HG03520 (cell line): Measurements from ENCODE around the gene SDK1.
"Not testable (repeated sequence)": the region's sequence is repeated elsewhere in the genome, so short reads cannot be mapped to it uniquely, and the experiment has no call there.

Experiments
- ATAC-seq: cut with Tn5 transposase; IDR thresholded peaks from one replicate; pipeline ENCODE4 v1.9.1; 2021; ENCODE audit warnings: mild to moderate bottlenecking, moderate library complexity; ENCODE audit not compliant: unreplicated experiment

The SDK1 gene

DNA sequence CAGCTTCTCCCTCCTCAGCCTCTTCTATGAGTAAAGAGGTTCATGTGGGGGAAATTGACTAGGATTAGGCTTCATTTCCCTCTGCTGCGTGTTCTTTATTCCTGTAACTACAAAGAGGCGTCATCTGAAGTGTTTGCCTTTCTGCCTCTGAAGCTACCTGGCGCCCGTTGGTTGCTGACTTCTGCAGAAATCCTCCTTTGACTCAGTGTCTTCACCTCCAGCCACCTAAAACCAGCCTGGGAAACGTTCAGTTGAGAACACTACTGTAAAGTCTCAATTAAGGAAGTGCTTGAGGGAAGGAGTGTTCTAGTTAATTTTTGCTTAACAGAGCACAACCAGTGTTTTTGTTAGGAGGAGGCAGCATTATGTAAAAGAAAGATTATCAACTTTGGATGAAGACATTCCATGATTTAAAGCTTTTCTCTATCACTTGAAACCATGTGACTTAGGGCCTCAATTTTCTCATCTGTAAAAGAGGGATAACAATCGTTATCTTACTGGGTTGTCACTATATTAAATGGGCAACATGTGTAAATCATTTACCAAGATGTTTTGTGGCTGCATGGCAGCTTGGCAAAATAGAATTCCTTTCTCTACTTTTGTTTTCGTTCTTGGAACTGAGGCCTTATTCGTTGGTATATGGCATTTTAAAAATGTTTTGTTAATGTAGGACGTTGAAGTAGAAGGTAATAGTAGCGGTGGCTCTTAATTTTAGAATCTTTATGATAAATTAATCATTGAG lies 642.9 kb downstream of the SDK1 start:
- no peak for ATAC-seq

DNA sequence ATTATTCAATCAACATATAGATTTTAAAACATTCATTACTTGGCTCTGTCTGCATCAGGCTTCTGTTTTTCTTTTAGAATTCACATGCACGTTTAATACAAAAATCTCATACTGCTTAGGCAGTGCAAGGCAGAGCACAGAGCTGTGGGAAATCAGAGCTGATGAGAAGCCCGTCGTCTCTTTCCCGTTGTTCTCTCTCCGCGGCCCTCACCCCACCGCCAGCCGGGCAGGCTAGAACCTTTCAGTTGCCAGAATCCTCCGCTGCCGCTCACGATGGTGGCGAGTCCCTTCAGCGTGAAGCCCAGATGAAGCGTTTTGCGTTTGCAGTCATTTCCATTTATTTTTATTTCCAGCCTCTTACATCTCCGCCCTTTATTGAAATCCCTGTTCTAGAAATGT lies 648.2 kb downstream of the SDK1 start:
- no peak for ATAC-seq

DNA sequence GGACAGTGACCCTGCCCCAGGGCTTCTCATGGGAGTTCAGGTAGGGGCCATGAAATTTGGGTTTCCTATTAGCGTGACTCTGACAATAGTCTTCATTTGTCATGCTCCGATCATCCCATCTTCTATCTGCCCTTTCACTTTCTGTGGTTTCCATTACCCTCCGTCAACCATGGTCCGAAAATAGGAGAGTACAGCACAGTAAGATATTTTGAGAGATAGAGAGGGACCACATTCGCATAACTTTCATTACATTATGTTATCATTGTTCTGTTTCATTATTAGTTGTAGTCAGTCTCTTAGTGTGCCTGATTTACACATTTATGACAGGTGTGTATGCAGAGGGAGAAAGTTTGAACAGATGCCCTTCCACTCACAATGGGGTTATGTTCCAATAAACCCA lies 649.2 kb downstream of the SDK1 start:
- peak; percentile 53 for ATAC-seq

DNA sequence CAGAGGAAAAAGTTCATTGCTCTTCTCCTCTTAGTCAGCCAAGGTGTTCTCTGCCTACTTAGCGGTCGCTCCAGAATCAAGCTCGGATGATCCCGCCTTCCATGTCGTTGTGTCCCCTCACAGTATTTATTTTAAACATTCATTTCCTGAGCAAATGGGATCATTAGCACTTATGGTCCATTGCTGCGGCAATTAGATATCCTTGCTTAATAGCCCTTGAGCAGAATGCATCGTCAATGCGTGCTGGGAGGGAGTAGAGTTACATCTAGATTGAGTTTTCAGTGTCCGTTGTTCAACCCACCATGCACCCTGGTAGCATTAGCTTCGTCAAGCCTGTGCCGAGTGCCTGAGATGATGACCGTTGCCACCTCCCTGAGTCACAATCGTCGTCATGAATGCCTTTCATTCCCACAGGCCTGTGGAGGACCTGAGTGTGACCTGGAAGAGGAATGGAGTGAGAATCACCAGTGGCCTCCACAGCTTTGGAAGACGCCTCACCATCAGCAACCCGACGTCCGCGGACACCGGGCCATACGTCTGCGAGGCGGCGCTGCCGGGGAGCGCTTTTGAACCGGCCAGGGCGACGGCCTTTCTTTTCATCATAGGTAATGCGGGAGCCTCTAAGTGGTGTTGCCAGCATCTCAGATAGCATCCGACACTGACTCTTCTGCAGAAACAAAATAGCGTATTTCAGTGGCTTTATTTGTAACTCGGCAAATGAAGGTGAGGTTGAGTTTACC lies 650.4 kb downstream of the SDK1 start:
- ATAC-seq: no peak

DNA sequence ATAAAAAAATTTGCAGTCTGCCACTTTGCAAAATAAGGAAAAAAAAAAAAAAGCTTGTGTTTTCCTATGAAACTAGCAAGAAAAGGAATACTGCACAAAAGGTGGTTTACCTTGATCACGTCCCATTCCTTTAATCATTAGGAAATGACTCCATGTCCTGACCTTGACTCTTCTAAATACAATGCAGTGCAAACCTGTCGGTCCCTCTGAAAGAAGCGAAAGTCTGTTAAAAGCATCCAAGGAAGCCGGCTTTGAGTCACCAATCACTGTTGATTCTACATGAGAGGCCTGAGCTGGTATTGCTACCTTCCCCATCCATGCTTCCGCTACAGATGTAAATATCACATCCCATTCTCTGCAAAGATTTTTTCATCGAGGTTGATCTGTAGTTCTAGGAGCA lies 652.1 kb downstream of the SDK1 start:
- no peak for ATAC-seq

DNA sequence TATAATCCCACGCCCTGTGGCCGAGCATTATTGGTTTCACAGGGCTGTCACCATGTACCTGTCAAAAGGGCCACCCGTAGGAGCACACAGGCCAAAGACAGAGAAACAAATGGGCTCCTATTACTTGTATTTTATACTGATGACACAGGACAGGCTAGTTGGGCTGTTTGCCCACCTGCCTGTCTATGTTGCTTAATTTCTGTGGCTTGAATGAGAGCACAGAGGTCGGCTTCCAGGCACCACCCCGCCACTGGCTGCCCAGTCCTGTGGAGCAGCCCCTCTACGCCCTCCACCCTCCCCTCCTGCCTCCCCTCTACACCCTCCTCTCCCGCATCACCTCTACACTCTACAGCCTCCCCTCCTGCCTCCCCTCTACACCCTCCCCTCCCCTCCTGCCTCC lies 652.9 kb downstream of the SDK1 start:
- no peak for ATAC-seq

DNA sequence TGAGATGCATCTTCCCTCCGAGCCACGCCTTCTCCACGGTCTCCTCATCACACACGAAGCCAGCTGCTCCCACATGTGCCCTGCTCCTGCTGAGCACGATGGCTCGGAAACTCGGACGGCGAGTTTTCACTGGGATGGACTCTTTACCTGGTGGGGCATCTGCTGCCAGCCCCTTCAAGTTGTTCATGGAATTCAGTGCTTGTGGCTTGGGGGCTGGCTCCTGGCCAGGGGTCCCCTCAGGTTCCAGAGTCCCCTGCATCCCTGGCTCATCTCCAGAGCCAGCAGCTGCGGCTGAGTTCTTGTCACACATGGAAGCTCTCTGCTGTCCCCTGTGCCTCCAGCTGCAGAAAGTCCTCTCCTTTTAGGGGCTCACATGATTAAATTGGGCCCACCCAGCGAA lies 654.0 kb downstream of the SDK1 start:
- no peak for ATAC-seq

DNA sequence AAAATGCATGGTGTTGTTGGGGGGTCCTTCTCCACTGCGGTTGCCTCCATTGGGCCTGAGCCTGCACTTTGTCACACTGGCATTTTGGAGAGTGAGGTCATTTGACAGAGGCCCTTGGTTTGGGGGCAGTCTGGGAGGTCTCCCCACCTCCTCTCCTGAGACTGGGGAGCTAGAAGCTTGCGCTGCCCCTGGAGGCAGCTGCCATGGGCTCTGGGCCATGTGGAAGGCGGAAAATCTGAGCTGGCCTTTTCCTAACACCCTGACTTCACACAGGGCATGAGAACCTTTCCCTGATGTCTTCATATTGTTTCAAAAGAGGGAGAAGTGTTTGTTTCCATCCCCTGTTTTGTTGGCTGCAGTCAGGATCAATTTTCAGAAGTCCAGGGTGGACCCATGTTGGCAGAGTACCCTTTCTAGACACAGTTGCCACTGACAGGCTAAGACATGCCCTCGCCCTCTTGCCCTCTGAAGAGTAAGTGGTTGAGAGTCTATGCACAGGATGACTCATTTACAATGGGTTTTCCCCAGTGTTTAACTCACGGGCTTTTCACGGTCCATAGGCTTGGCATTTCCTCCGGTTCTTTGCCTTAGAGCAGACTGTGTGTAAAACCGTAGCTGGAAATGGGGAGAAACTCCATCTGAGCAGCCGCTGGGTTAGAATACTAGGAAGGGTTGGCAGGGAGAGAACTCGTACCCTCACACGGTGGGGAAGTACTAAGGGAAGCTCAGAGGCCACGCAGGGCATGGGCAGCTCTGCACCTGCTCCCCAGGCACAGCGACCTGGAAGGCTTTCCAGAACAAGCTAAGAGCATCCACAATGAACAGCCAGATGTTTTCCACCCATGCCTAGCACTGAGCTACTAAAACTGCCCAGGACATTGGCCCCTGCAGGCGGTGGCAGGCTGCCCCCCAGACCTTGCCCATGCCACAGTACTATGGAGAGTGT lies 655.0 kb downstream of the SDK1 start:
- ATAC-seq: peak; percentile 65

DNA sequence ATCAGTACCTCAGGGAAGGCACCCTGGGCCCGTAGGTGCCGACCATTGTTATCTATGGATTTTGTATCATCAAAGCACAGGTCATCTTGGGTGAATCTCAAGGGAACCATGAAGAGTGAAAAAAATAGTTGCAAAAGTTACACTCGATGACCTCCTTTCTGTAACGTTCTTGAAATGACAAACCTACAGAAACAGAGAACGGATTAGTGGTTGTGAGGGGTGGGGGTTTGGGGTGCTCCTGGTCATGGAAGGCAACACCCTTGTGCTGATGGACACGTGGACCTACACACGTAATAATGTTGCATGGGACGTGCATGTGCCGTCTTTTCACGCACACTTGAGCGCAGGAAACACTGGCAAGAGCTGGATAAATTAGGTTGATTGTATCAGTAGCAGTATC lies 655.9 kb downstream of the SDK1 start:
- ATAC-seq: peak; percentile 39

DNA sequence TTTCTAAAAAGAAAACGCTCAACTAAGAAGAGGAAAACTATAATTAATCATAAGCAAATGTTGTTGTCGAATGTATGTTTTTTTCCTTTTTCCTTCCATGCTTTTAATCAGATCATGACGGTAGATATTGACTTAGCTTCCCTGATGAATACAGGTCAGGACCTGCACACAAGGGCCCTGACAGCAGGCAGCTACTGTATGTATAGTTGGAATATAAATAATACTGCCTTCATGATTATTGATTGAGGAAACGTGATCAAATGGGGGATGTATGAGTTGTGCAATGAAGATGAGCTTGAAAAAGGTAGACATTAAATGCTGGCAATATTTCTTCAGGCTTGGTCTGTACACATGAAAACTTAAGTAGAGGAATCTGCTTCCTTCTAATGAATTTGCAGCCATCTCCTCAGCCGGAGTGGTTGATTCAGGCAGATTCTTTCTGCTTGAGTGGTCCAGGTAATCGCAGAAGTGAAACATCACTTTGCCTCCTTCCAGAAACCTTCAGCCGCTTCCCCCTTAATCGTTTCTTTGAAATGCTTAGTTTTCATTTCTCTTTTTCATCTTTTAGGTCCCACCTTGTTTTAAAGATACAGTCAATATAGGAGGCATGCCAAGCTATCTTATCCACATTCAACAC lies 656.5 kb downstream of the SDK1 start:
- ATAC-seq: no peak

DNA sequence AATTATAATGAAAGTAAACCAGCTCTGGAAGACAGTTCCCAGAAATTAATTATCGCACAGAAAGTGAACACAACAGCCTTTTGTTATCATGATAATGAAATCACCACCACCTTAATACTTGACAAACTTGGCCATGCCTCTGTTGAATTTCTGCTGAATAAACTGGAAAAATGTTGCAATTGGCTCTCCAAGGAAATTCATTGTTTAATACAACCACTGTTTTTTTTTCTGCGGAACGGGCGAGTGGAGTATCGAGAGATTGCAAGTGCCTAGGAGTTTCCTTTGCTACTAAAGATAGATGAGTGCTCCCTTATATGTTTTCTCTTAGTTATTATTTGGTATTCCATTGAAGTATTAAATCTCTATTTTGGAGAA lies 657.0 kb downstream of the SDK1 start:
- no peak for ATAC-seq

DNA sequence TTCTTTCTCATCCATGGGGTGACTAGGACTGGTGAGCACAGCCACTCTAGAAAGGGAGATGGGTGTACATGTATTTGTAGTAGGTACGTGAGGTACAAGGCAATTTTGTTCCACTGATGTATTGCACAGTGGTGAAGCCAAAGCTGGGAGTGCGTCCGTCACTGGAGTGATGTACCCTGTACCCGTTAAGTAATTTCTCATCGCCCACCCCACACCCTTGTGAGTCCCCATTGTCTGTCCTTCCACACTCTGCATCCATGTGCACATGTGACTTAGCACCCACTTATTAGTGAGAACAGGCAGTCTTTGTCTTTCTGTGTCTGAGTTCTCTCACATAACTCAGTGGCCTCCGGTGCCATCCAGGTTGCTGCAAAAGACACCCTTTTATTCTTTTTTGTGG lies 658.3 kb downstream of the SDK1 start:
- ATAC-seq: no peak

DNA sequence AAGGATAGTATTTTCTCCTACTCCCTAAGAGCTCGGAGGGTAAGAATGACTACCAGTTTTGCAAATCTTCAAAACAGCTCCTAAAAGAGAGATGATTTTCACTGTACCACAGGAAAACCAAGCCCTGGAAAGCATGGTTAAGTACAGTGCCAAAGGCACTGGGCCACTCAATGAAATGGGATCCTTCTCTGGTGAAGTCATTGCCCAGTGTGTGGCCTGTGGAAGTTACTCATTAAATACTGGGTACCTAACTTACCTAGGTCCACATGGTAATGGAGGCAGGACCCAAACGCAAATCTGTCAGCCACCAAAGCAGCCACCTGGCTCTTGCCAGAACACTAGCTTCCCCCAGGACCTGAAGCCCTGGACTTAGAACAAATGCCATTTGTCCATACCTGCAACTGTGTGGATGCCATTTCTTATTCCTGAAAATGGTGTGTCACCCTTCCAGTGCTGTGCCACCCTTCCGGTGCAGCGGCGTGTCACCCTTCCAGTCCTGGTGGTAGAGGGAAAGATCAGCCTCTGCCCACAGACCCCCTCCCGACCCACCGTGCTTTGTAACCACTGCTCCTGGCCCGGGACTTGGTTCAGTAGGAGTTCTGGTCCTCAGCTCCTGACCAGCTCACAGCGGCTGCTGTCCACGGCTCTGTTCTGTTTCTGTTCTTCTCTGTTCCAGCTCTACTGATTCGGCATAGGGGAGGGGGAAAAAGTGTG lies 659.2 kb downstream of the SDK1 start:
- no peak for ATAC-seq

DNA sequence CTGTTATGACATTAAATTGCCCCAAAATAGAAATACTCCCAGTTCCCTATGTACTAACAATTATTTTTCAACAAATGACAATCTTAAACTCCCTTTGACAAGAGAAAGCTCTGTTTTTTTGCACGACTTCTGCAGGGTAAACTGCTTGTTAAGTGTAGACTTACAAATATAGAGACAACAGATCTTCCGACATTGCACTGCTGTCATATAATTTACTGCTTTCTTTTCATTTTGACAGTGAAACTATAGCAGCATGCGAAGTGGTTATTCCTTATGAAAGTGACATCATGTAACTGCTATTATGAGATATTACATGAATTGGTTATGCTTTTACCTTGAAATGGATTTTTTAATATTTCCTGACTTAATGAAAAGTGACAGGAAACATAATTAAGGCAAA lies 659.9 kb downstream of the SDK1 start:
- no peak for ATAC-seq

DNA sequence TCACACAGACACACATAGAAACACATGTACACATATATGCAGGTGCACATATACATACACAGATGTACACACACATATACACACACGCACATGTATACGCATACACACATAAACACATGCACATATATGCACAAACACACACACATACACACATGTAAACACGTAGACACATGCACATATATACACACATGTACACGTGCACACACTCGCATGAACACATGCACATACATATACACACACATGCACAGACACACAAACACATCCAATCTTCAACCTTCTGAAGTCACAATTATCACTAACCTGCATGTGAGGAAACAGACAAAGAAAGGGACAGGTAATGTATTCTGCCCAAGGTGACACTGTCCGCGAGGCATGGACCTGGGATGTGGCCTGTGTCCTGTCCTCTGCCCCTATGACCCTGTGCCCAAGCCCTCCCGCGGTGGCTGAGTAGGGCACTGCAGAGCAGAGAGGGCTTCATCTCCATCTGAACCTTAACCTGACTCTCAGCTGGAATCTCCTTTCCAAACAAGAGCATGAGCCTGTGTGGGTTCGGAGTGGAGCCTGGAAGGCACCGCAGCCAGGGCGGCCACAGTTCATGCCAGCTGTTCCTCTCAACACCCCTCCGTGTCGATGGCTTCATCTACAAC lies 660.9 kb downstream of the SDK1 start:
- ATAC-seq: no peak

DNA sequence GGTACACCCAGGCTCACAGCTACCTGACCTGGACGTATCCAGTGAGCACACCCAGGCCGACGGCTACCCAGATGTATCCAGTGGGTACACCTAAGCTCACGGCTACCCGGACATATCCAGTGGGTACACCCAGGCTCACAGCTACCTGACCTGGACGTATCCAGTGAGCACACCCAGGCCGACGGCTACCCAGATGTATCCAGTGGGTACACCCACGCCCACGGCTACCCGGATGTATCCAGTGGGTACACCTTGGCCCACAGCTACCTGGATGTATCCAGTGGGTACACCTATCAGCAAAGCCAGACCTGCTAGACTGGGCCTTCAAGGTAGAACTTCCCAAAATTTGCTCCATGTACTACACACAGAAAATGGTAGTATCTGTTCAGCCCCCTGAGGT lies 662.7 kb downstream of the SDK1 start:
- not testable (repeated sequence) for ATAC-seq

DNA sequence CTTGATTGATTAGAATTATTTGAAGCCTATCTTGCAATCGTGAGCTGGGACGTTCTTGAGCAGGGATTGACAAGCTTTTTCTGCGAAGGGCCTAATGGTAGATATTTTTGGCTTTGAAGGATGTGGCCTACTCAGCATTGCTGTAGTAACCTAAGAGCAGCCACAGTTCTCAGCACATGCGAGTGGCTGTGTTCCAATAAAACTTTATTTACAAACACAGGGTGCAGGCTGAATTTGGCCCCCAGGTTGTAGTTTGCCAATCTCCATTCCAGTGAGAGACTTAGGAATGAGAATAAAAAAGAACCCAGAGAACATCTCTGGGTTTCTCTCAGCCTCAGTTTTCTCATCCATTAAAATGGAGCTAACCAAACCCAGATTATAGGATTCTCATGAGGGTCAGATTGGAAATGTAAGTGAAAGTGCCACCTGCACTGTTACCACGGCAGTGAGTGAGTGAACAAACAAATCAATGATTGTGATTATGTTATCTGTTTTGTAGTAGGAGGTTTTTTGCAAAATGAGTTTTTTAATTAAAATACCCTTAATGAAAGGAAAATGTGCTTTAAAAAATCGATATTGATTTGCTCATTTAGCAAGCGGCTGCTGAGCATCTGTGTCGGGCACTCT lies 664.0 kb downstream of the SDK1 start:
- ATAC-seq: no peak

DNA sequence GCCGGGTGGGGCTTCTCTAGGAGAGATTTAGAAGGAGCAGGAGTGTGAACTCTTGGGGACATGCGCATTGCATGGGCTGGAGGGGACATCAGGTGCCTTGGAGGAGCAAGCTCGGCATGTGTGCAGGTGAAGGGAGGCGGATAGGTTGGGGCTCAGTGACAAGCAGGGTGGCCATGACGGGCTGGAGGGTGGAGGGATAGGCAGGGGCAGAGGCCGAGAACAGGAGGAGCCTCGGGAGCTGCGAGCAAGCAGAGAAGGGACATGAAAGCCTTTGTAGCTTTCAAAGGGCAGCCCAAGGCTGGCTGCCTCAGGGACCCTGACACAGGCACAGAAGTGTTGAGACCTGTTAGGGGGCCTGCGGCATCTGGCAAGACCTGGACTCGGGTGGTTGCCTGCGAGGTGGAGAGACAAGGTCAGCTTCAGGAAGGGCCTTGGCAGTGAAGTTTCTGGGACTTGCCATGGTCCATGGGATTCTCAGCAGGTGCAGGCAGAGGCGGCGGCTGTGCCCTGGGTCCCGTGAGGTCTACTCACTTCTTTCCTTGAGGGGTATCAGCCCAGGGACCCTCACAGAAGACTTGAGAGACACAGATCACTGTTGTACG lies 664.8 kb downstream of the SDK1 start:
- no peak for ATAC-seq

DNA sequence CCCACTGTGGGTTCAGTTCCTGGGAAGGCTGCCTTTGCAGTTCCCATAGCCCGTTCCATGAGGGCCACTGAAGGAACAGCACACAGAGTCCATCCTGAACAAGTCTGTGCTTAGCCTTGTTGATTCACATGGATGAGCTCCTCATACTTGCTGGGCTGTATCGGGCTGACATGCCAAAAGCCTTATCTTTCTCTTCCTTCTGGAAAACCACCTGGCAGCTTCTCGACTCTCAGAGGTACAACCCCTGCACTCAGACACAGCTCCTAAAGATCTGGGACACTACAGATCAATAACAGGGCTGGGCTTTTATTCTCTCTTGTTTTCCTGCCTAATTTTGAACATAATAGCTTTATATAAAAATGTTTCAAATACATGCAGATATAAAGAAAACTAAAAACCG lies 667.2 kb downstream of the SDK1 start:
- ATAC-seq: no peak
